Mesenchymal stem cell (in vitro differentiated cells and primary cell): ENCODE measurements around the gene RPP25L.
A peak's percentile ranks its signal among the peaks of the same experiment; 100 is the strongest.

ENCODE experiments used
- DNase-seq: peaks from one replicate; pipeline ENCODE4 v3.0.0-alpha.2; 2013
- H2AFZ ChIP-seq: one replicate; pipeline ENCODE4 v1.6.1; 2013; ENCODE audit warnings: low read depth, mild to moderate bottlenecking, control low read depth, inconsistent platforms, low read length, moderate library complexity
- H2AK5ac ChIP-seq: 2 replicates; pipeline ENCODE4 v1.6.1; 2013; ENCODE audit warnings: low read length, moderate library complexity, mild to moderate bottlenecking, inconsistent platforms; ENCODE audit not compliant: severe bottlenecking
- H2BK120ac ChIP-seq: one replicate; pipeline ENCODE4 v1.6.1; 2013; ENCODE audit warnings: low read depth, mild to moderate bottlenecking, inconsistent platforms, low read length, moderate library complexity
- H2BK12ac ChIP-seq, 2 experiments: one replicate each; pipeline ENCODE4 v1.6.1; 2013; ENCODE audit warnings: inconsistent platforms in 2 of 2, low read length in 2 of 2, mild to moderate bottlenecking in 2 of 2, moderate library complexity in 2 of 2, control low read depth in 1 of 2
- H2BK15ac ChIP-seq: one replicate; pipeline ENCODE4 v1.6.1; 2013; ENCODE audit warnings: mild to moderate bottlenecking, low read depth, inconsistent platforms; ENCODE audit not compliant: poor library complexity, severe bottlenecking
- H2BK5ac ChIP-seq: 2 replicates; pipeline ENCODE4 v1.6.1; 2013; ENCODE audit warnings: low read depth, mild to moderate bottlenecking, low read length, control low read depth, inconsistent platforms; ENCODE audit not compliant: poor library complexity, severe bottlenecking
- H3K14ac ChIP-seq, 2 experiments: one replicate each; pipeline ENCODE4 v1.6.1; 2013; ENCODE audit warnings: inconsistent platforms in 2 of 2, low read length in 2 of 2, control low read depth in 1 of 2, mild to moderate bottlenecking in 1 of 2, moderate library complexity in 1 of 2
- H3K18ac ChIP-seq, 2 experiments: one replicate each; pipeline ENCODE4 v1.6.1; 2013; ENCODE audit warnings: inconsistent platforms in 2 of 2, low read length in 2 of 2, control low read depth in 1 of 2, low read depth in 1 of 2, mild to moderate bottlenecking in 1 of 2
- H3K23ac ChIP-seq, 2 experiments: one replicate each; pipeline ENCODE4 v1.6.1; 2013; ENCODE audit warnings: inconsistent platforms in 2 of 2, low read length in 2 of 2, mild to moderate bottlenecking in 2 of 2, moderate library complexity in 2 of 2, control low read depth in 1 of 2
- H3K27ac ChIP-seq: 2 replicates; pipeline ENCODE4 v1.5.1; 2013; ENCODE audit warnings: mild to moderate bottlenecking, moderate library complexity, low read length, control low read depth, inconsistent platforms; ENCODE audit not compliant: poor library complexity, severe bottlenecking
- H3K27me3 ChIP-seq, 2 experiments: 2 replicates each; pipeline versions ENCODE4 v1.6.1 to v1.7.0; 2013; ENCODE audit warnings: low read length in 2 of 2, mild to moderate bottlenecking in 2 of 2, moderate library complexity in 2 of 2, control low read depth in 1 of 2, inconsistent platforms in 1 of 2; ENCODE audit not compliant: control insufficient read depth in 1 of 2, insufficient read depth in 1 of 2
- H3K36me3 ChIP-seq, 2 experiments: 2 replicates each; pipeline versions ENCODE4 v1.6.1 to v1.7.0; 2013; ENCODE audit warnings: low read length in 2 of 2, control low read depth in 1 of 2, inconsistent platforms in 1 of 2, low read depth in 1 of 2, mild to moderate bottlenecking in 1 of 2; ENCODE audit not compliant: insufficient read depth in 2 of 2, control insufficient read depth in 1 of 2
- H3K4ac ChIP-seq, 2 experiments: one replicate each; pipeline ENCODE4 v1.6.1; 2013; ENCODE audit warnings: inconsistent platforms in 2 of 2, low read length in 2 of 2, mild to moderate bottlenecking in 2 of 2, moderate library complexity in 2 of 2, control low read depth in 1 of 2, low read depth in 1 of 2
- H3K4me1 ChIP-seq: 2 replicates; pipeline ENCODE4 v1.6.1; 2013; ENCODE audit warnings: low read depth, low read length, control low read depth; ENCODE audit not compliant: control insufficient read depth, insufficient read depth
- H3K4me2 ChIP-seq: 2 replicates; pipeline ENCODE4 v1.6.1; 2013; ENCODE audit warnings: low read length, mild to moderate bottlenecking, inconsistent platforms; ENCODE audit not compliant: poor library complexity, severe bottlenecking
- H3K4me3 ChIP-seq, 2 experiments: 2 replicates each; pipeline versions ENCODE4 v1.5.1 to v1.7.0; 2013; ENCODE audit warnings: low read length in 2 of 2, mild to moderate bottlenecking in 2 of 2, control low read depth in 1 of 2, low read depth in 1 of 2; ENCODE audit not compliant: insufficient read depth in 1 of 2
- H3K79me1 ChIP-seq: replicated peaks from 2 replicates; pipeline ENCODE4 v1.6.1; 2013; ENCODE audit warnings: mild to moderate bottlenecking, control low read depth, low read length, inconsistent platforms; ENCODE audit not compliant: poor library complexity, severe bottlenecking
- H3K9ac ChIP-seq: 2 replicates; pipeline ENCODE4 v1.7.0; 2013; ENCODE audit warnings: mild to moderate bottlenecking, low read length, moderate library complexity
- H3K9me3 ChIP-seq: 2 replicates; pipeline ENCODE4 v1.7.0; 2013; ENCODE audit warnings: mild to moderate bottlenecking, low read length; ENCODE audit not compliant: control insufficient read depth
- H4K8ac ChIP-seq: one replicate; pipeline ENCODE4 v1.6.1; 2013; ENCODE audit warnings: inconsistent platforms, mild to moderate bottlenecking, low read length, moderate library complexity
- H4K91ac ChIP-seq: one replicate; pipeline ENCODE4 v1.6.1; 2013; ENCODE audit warnings: mild to moderate bottlenecking, low read length, inconsistent platforms
- WGBS: methylation state at CpG from one replicate; pipeline ENCODE4 v1.1.7; 2013; ENCODE audit warnings: mixed read lengths; 5-methylcytosine and 5-hydroxymethylcytosine counted together

RPP25L gene

GRCh38 chr9:34615132-34615531 lies 3.2 kb upstream of the RPP25L start:
- Histone ChIP-seq H3K27ac (no peak overlapping the region), H4K8ac (no peak overlapping the region), H3K18ac (no peak overlapping the region), H3K27me3 (no peaks in the 10 kb centered on the region), H3K79me1 (peaks cover 26% of the 10 kb centered on the region), H4K91ac (no peak overlapping the region), H2AFZ (no peak overlapping the region), H3K36me3 (peaks cover 49 to 52% of the 10 kb centered on the region in 2 experiments), H3K23ac (no peak overlapping the region), H2BK15ac (no peak overlapping the region), H3K9ac (no peak overlapping the region), H2BK5ac (no peak overlapping the region), H2AK5ac (no peak overlapping the region), H3K9me3 (no peaks in the 10 kb centered on the region), H2BK120ac (no peak overlapping the region), H3K4me3 (no peak overlapping the region), H3K4me1 (peaks cover 13% of the 10 kb centered on the region), H2BK12ac (no peak overlapping the region), H3K4me2 (no peak overlapping the region), H3K4ac (no peak overlapping the region), H3K14ac (no peak overlapping the region)
- WGBS: 100% methylated on average over 1 of the region's 2 CpGs
- DNase-seq: no peak

- peak; percentile 82 for DNase-seq
- H3K9me3 ChIP-seq: no peaks in the 10 kb centered on the region
- peaks cover 13% of the 10 kb centered on the region for H3K4me1 ChIP-seq
- H3K27ac ChIP-seq: no peak overlapping the region
- no peak overlapping the region for H4K91ac ChIP-seq
- peak overlapping the region; percentile 97 for H3K9ac ChIP-seq
- H2AFZ ChIP-seq: no peak overlapping the region
- H3K14ac ChIP-seq: no peak overlapping the region
- H2BK120ac ChIP-seq: no peak overlapping the region
- WGBS: under 1% methylated on average over 11 of the region's 15 CpGs
- H3K4me3 ChIP-seq: peak overlapping the region in 1 of 2 experiments; percentile 99
- no peaks in the 10 kb centered on the region for H3K27me3 ChIP-seq
- H3K79me1 ChIP-seq: peaks cover 11% of the 10 kb centered on the region
- peaks cover 44 to 47% of the 10 kb centered on the region in 2 experiments for H3K36me3 ChIP-seq
- no peak overlapping the region for H2BK12ac ChIP-seq
- H3K4me2 ChIP-seq: peak overlapping the region; percentile 97
- peak overlapping the region; percentile 90 for H2BK15ac ChIP-seq
- no peak overlapping the region for H3K23ac ChIP-seq
- no peak overlapping the region for H3K4ac ChIP-seq
- H2AK5ac ChIP-seq: no peak overlapping the region
- H4K8ac ChIP-seq: peak overlapping the region; percentile 81
- peak overlapping the region in 1 of 2 experiments; percentile 34 for H3K18ac ChIP-seq
- no peak overlapping the region for H2BK5ac ChIP-seq
Measured at GRCh38 chr9:34612788-34613390, 992 bp upstream of the RPP25L start.

GRCh38 chr9:34611251-34611810 lies 566 bp downstream of the RPP25L start:
- H3K14ac ChIP-seq: peak overlapping the region in 1 of 2 experiments; percentile 84
- peak overlapping the region; percentile 97 for H3K9ac ChIP-seq
- H3K36me3 ChIP-seq: peaks cover 29 to 33% of the 10 kb centered on the region in 2 experiments
- peak overlapping the region; percentile 97 for H4K8ac ChIP-seq
- H2AFZ ChIP-seq: peak overlapping the region; percentile 81
- H3K9me3 ChIP-seq: no peaks in the 10 kb centered on the region
- H3K23ac ChIP-seq: peak overlapping the region in 1 of 2 experiments; percentile 77
- peak overlapping the region; percentile 81 for H3K4me2 ChIP-seq
- peak overlapping the region in 1 of 2 experiments; percentile 95 for H3K4ac ChIP-seq
- H3K27me3 ChIP-seq: peaks cover under 1 to 11% of the 10 kb centered on the region in 2 experiments
- peaks cover 9% of the 10 kb centered on the region for H3K79me1 ChIP-seq
- H2BK120ac ChIP-seq: no peak overlapping the region
- peak overlapping the region; percentile 46 to 87 for H3K18ac ChIP-seq
- H3K27ac ChIP-seq: no peak overlapping the region
- no peak for DNase-seq
- H2BK15ac ChIP-seq: no peak overlapping the region
- H4K91ac ChIP-seq: peak overlapping the region; percentile 47
- H3K4me3 ChIP-seq: peak overlapping the region; percentile 73 to 99
- no peak overlapping the region for H2BK5ac ChIP-seq
- WGBS: 67% methylated on average over 10 of the region's 10 CpGs
- no peak overlapping the region for H2BK12ac ChIP-seq
- H3K4me1 ChIP-seq: peaks cover 13% of the 10 kb centered on the region
- H2AK5ac ChIP-seq: peak overlapping the region; percentile 33

GRCh38 chr9:34610434-34611206 lies 1.3 kb downstream of the RPP25L start:
- H3K27me3 ChIP-seq: peaks cover 7 to 18% of the 10 kb centered on the region in 2 experiments
- H2AK5ac ChIP-seq: no peak overlapping the region
- H3K27ac ChIP-seq: no peak overlapping the region
- no peak overlapping the region for H3K4ac ChIP-seq
- peaks cover 22 to 27% of the 10 kb centered on the region in 2 experiments for H3K36me3 ChIP-seq
- H3K9ac ChIP-seq: peak overlapping the region; percentile 97
- H4K8ac ChIP-seq: no peak overlapping the region
- H3K4me1 ChIP-seq: peaks cover 13% of the 10 kb centered on the region
- H3K79me1 ChIP-seq: peaks cover 9% of the 10 kb centered on the region
- no peak overlapping the region for H4K91ac ChIP-seq
- no peak overlapping the region for H2BK15ac ChIP-seq
- no peak overlapping the region for H2BK5ac ChIP-seq
- H2AFZ ChIP-seq: no peak overlapping the region
- peak overlapping the region in 1 of 2 experiments; percentile 81 for H3K23ac ChIP-seq
- no peak overlapping the region for H3K14ac ChIP-seq
- no peak overlapping the region for H3K18ac ChIP-seq
- H3K4me3 ChIP-seq: peak overlapping the region in 1 of 2 experiments; percentile 99
- H3K4me2 ChIP-seq: no peak overlapping the region
- DNase-seq: no peak
- no peak overlapping the region for H2BK12ac ChIP-seq
- H3K9me3 ChIP-seq: no peaks in the 10 kb centered on the region
- 97% methylated on average over 20 of the region's 20 CpGs for WGBS
- H2BK120ac ChIP-seq: no peak overlapping the region
